Prostate gland (tissue), 2 donors: ENCODE measurements around the gene HOXA13.

ENCODE experiments used
- CTCF ChIP-seq, 4 experiments: fragments of 200-600 bp in 2 of 4; fragments of 450-650 bp in 2 of 4; sonication (generic) in 2 of 4; IDR thresholded peaks; 1 replicate in 3 of 4; 2 replicates in 1 of 4; pipeline ENCODE4 v1.5.1; 2016 to 2019; ENCODE audit warnings: antibody characterized with exemption in 4 of 4, mild to moderate bottlenecking in 2 of 4, moderate library complexity in 2 of 4
- POLR2AphosphoS5 ChIP-seq: sonication (generic); formaldehyde crosslinking; IDR thresholded peaks from one replicate; pipeline ENCODE4 v1.6.1; 2017; ENCODE audit warnings: antibody characterized with exemption

- TF ChIP-seq CTCF (IDR thresholded peaks at IDR 0.05) (no peak), POLR2AphosphoS5 (no peak)
These were observed 21.4 kb upstream of the HOXA13 start for GRCh38 chr7:27221201-27221797.
